GM21717 (cell line): ENCODE data around the gene DES.
A peak's percentile ranks its signal among the peaks of the same experiment; 100 is the strongest.
"Not testable (repeated sequence)": the region's sequence is repeated elsewhere in the genome, so short reads cannot be mapped to it uniquely, and the experiment has no call there.

Experiments used
- ATAC-seq: cut with Tn5 transposase; IDR thresholded peaks from one replicate; pipeline ENCODE4 v1.9.1; 2021; ENCODE audit warnings: mild to moderate bottlenecking, moderate library complexity; ENCODE audit not compliant: unreplicated experiment

DES gene

DNA sequence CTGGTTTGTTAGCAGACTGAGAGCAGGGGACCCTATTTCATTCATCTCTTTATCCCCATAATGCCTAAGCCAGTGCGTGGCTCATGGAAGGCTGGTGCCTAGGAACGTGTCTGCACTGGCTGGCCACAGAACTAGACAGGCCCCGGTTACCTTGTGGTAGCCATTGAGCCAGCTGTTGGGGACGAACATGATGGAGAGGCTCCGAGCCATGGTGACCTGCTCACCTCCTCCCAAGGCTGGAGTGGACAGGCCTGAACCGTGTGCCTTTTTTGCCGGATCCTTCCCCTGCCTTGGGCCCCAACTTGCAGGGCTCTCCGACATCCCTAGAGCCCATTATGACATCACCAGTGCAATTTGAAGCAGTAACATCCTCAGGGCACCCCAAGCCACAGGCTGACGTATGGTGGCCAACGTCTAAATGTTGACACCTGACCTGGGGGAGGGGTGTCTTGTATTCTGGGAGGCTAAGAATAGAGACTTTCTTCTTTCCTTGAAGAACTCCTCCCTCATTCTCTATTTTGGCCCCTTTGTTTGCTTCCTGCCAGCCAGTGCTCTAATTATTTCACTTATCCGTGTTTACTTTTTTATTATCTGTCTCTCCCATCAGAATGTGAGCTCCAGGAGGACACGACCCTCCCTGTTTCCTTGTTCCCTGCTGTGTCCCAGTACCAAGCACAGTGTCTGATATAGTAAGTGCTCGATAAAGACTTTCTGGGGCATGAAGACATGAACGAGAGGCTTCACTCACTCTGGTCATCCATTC, 18.3 kb upstream of the DES start:
- ATAC-seq: no peak

DNA sequence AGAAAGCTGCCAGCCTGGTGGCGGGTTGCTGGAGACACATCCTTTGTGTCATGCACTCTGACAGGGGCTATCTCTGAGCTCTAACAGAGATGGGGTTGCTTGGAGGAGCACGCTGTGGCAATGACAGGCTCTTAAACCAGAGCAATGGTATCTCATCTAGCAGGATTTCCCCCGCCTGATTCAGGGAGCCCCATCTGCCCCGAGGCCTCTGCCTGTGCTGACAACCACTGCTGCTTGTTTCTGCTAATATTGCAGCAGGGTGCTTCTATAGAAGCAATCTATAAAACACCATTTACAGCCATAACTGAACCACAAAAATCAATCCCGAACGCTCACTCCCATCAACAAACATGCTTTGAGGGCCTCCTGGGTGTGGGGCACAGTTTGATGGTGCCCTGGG, 17.6 kb upstream of the DES start:
- no peak for ATAC-seq

DNA sequence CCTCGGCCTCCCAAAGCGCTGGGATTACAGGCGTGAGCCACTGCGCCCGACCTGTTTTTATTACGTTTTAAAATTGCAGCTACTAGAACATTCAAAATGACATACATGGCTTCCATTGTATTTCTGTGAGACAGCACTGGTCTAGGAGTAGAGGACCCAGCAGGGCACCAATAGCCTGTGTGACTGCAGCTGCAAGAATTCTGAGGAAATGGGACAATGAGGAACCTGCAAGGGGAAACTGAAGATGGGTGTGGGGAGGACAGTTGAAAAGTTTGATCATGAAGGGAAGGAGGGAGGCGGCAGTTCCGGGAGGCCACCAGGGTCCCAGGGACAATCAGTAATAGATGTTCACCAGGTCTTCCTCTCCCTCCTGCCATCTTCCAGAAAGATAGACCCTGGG, 16.6 kb upstream of the DES start:
- no peak for ATAC-seq

DNA sequence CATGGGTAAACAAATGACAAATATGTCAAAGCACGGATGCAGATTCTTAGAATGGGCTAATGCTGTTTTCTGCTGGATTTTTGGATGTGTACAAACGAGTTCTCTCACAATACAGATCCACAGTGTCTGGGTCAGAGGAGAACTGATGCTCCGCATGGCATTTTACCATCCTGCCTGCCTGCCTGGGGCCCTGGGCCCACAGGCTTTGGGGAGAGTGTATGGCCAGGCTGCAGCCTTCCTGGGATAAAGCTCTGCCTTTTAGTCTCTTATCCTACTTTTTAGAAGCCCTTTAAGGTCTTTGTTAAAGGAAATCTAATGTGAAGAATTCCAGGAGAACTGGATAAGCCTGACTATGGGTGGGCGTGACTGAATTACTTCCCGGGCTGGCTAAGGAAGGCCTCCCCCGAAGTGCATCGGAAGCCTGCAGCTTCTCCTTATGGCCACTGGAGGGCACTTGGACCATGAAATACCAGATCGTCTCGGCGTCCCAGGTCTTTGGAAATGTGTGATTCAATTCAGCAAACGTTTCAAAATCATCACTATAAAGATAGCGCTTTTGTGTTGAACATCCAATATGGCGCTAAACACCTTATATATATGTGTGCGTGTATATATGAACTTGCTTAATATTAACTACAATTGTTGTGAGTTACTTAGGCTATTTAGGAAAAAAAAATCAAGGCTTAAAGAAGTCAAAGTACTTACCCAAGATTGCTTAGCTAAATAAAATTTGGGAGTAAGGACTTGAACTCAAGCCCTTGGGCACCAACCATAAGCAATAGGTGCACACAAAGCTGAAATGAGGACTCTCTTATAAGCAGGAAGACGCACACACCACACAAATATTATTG, 15.3 kb upstream of the DES start:
- ATAC-seq: peak; percentile 70

DNA sequence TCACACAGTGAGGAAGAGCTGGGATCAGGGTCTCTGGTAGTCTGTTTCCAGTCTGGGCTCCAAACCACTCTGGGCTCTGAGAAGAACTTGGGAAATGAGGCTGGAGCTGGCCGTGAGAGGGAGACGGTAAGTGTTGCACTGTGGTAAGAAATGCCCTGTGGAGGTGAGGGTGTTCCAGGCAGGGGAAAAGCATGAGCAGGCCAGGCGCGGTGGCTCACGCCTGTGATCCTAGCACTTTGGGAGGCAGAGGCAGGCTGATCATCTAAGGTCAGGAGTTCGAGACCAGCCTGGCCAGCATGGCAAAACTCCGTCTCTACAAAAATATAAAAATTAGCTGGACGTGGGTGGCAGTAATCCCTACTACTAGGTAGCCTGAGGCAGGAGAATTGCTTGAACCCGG, 14.3 kb upstream of the DES start:
- no peak for ATAC-seq

DNA sequence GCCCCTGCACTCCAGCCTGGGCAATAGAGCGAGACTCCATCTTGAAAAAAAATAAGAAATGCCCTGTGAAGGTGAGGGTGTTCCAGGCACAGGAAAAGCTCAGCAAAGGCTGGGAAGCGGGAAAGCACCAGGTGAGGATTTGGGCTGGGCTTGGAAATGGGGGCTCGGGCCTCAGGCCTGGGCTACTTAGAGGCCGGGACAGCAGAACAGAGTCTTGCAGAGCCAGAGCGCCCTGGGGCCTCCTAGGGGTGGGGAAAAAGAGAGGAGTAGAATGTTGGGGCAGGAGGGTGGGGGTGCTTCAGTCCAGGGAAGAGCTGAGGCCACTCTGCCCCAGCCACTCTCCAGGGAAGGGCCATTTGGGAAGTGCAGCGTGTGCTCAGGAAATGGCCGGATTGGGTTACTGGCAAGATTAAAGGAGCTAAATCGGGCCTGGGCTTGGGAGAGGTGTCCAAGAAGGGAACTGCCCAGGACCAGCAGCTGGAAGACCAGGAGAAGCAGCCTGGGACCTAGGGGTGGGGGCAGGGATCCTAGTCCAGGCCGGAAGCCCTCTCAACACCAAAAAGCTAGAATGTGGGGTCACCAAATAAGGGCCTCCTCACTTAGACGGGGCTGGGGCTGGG, 13.8 kb upstream of the DES start:
- no peak for ATAC-seq

DNA sequence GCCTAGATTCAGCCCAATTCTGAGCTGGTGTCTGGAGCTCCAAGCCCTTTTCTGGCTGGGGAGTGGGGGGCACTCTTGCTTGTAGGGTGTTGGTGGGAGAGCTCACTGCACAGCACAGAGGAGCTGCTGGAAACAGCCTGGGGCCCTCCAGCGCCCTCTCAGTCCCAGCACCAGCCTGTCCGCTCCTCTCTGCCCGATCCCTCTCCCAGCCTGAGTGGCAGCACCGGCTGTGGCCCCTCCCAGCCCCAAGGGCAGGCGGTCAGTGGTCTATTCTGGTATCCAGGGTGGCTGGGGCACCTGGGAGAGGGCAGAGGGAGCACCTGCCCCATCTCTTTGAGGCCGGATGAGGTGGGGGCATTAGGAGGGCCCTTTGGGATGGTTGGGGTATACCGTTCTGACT, 13.2 kb upstream of the DES start:
- ATAC-seq: no peak

DNA sequence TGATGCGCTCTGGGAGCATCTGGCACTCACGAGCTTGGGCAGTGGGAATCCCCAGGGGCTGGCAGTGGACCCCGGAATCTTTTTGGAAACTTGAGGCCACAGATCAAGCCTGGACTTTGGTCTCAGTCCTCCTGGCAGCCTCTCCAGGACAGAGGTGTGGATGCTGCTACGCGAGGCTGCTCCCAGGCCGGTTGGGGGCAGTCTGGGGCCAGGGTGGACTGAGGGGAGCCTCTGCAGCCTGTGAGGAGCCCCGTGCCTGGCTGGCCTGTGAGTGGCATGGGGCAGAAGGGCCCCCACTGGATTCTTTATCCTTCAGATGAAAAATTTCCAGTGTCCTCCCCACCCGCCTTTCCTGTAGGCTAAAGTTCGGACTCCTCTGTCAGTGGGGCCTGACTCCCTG, 12.7 kb upstream of the DES start:
- no peak for ATAC-seq

DNA sequence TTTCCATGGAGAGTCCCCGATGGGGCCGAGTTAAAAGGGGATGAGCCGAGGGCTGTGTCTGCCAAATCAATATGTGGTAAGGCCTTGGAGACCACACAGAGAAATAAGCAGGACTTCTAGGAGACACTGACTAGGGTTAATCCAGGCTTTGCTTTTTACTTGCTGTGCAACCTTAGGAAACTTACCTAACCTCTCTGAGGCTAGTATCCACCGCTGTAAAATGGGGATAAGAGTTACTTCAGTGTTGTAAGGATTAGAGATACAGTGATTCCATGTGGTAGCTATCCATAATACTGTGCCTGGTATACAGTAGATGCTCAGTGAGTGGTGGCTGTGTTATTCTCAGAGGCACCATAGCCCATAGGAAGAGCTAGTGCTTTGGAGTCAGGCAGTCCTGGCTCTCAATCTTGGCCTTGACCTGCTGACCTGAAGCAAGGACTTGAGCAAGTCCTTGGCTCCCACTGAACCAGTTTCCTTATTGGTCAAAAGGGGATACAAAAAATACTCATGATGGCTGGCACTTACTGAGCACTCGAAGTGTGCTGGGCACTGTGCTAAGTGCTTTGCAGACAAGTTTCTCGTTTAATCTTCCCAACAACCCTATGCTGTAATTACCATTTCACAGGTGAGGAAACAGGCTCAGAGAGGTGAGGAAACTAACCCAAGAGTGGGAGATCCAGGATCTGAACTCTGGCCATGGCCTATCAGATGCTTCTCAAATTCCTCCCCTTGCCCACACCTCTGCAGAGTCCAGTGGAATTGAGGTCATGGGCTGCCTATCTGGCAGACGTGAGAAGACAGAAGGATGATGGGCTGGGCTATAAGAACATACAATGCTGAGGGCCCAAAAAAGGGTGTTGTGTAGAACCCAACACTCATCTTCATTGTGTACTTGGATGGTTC, 12.0 kb upstream of the DES start:
- no peak for ATAC-seq

DNA sequence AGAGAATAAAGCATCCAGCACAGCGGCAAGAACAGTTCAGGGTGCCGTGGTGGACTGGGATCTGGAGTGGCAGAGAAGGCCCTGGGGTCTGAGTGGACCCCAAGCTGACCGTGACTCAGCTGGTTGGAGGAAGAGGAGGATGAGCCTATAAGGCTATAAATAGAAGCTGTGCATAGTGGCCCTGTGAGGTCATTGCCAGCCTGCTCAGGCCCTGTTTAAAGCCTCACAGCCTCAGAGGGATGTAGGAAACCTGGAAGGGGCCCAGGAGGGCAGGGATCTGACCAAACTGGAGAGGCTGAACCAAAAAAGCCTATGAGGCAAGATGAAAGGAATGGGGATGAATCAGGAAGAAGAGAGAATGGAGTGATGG, 11.3 kb upstream of the DES start:
- no peak for ATAC-seq

DNA sequence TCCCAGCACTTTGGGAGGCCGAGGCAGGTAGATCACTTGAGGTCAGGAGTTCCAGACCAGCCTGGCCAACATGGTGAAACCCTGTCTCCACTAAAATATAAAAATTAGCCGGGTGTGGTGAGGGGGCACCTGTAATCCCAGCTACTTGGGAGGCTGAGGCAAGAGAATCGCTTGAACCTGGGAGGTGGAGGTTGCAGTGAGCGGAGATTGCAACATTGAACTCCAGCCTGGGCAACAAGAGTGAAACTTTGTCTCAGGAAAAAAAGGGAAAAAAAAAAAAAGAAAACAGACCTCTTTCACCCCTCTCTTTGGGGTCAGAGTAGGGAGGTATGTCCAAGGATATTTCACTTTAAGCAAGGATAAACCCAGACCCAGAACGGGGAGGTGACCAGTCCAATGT, 10.8 kb upstream of the DES start:
- not testable (repeated sequence) for ATAC-seq

DNA sequence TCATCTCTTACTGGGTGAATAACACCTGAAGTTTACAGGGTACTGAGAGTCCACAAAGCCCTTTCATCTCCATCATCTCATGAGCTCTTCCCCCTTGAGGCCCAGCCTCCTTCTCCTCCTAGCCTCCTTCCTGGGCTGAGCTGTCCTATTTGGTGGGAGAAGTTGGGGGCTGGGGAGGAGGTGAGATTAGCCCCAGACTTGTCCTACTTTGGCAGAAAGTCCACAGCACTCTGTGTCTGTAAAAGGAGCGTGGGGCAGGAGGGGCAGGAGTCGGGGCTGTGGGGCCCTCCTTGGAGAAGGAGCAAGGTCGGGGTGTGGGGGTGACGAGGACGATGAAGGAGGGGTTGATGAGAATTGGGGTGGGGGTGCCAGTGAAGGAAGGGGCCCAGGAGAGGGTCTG, 10.0 kb upstream of the DES start:
- no peak for ATAC-seq

DNA sequence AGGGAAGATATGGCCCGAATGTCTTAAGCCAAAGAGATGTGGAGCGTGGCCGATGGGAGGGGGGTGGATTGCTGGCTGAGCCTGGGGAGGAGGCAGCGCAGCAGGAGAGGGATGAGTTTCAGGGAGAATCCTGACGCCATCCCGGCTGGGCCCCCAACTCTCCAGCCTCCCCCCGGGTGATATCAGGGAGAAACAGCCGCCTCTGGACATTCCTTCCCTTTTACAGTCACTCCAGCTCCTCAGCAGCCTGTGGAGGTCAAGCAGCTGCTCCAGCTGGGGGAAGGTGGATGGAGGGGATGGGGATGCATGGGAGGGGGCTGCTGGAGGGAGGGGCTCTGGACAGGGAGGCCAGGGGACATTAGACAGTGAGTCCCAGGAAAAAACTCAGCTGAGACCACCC, 9.5 kb upstream of the DES start:
- no peak for ATAC-seq

DNA sequence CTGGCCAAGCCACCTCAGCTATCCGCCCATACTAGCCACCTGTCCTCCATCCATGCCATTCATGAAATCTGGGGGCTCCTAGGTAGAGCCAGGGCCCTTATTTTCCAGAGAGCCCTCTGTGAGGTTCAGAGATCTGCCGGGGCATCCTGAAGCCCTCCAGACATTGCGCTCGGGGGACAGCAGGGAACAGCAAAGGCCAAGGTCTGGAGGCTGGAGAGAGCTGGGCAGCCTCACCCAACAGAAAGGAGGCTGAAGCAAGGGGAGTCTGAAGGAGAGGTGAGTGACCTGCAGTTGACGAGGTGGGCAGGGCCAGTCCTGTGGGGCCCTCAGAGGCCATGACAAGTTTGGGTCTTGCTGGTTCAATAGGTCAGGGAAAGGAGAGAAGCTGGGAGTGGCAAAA, 8.6 kb upstream of the DES start:
- no peak for ATAC-seq

DNA sequence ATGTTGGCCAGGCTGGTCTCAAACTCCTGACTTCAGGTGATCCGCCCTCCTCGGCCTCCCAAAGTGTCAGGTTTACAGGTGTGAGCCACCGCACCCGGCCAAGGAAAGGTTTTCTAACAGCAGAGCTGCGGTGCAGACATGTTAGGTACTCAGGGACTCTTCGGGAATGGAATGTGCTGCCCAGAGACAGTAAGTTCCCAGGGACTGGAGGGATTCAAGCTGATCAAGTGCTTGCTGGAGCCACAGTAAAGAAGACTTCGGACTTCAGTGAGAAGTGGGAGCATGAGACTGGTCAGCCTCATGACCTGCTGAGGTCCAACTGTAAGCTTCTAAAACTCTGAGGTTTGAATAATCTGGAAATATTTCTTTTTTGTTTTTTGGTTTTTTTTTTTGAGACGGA, 7.8 kb upstream of the DES start:
- ATAC-seq: no peak

DNA sequence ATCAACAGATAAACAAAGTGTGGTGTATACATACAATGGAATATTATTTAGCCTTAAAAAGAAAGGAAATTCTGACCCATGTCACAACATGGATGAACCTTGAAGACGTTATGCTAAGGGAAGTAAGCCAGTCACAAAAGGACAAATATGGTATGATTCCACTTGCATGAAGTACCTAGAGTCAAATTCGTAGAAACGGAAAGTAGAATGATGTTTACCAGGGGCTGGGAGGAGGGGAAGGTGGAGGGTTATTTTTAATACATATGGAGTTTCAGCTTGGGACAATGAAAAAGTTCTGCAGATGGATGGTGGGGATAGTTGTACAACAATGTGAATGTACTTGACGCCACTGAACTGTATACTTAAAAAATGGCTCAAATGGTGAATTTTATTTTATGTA, 3.3 kb upstream of the DES start:
- no peak for ATAC-seq

DNA sequence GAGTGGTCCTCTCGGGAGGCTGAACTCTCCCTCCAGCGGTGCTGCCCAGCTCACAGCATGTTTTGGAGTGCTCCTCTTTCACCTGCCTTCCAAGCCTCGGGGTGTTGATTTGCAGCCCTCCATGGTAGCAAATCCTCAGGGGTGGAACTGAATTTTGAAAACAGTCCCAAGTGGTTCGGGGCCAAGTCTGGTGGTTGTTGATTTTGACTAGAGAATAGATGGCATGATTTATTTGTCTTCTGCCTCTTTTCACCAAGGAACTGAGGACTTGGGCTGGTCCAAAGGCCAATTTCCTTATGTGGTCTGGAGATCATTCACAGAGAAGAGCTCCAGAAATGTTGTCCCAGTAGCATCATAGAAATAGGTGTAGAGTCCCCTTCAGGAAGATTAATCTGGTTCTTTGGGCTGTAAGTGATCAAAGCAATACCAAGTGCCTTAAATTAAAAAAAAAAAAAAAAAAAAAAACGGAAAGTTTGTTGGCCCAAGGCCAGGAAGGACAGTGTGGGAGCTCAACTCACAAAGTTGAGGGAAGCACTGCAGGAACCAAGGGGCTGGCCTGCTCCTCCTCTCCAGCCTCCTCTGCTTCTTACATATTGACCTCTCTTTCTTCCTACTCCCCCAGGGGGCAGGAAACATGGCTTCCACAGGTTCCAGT, 2.5 kb upstream of the DES start:
- ATAC-seq: no peak

DNA sequence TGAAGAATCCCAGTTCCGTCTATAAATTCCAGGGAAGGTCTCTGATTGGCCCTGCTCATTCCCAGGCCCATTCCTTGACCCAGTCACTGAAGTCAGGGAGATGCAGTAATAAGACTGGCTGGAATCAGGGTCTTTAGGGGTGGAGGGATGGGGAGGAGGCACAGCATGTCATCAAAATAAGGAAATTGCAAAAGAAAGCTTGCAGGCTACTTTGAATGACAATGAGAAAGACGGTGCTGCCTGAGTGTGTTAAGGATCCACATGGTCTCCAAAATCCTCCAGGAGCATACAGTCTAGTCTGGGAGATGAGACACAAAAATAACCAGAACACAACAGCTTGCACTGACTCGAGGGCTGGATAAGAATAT, 2.0 kb upstream of the DES start:
- no peak for ATAC-seq

DNA sequence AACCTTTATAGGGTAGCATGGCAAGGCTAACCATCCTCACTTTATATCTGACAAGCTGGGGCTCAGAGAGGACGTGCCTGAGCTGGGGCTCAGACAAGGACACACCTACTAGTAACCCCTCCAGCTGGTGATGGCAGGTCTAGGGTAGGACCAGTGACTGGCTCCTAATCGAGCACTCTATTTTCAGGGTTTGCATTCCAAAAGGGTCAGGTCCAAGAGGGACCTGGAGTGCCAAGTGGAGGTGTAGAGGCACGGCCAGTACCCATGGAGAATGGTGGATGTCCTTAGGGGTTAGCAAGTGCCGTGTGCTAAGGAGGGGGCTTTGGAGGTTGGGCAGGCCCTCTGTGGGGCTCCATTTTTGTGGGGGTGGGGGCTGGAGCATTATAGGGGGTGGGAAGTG, 1.2 kb upstream of the DES start:
- no peak for ATAC-seq

DNA sequence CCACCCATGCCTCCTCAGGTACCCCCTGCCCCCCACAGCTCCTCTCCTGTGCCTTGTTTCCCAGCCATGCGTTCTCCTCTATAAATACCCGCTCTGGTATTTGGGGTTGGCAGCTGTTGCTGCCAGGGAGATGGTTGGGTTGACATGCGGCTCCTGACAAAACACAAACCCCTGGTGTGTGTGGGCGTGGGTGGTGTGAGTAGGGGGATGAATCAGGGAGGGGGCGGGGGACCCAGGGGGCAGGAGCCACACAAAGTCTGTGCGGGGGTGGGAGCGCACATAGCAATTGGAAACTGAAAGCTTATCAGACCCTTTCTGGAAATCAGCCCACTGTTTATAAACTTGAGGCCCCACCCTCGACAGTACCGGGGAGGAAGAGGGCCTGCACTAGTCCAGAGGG, 803 bp upstream of the DES start:
- no peak for ATAC-seq

DNA sequence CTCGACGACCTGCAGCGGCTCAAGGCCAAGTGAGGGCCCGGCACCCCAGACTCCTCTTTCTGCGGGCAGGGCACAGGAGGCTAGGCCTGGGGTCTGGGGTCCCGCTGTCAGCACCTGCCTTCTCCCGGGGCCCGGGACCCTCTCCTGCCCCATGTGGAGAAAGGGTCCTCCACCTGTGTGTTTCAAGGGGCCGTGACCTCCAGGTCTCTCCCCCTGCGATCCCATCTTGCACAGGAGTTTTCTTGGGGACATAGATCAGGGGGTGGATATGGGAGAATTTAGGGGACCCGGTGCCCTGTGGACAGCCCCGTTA, 791 bp downstream of the DES start:
- ATAC-seq: no peak
